ENCODE data around the gene PTH2R. TPM values are rescaled to one million over a fixed set of nuclear protein-coding genes. Genes with fewer than 3 reads are reported as not detected.

The PTH2R gene
- total RNA-seq, 2 donors from 2014 or later, result 0.37 TPM; not detected in 1

DNA sequence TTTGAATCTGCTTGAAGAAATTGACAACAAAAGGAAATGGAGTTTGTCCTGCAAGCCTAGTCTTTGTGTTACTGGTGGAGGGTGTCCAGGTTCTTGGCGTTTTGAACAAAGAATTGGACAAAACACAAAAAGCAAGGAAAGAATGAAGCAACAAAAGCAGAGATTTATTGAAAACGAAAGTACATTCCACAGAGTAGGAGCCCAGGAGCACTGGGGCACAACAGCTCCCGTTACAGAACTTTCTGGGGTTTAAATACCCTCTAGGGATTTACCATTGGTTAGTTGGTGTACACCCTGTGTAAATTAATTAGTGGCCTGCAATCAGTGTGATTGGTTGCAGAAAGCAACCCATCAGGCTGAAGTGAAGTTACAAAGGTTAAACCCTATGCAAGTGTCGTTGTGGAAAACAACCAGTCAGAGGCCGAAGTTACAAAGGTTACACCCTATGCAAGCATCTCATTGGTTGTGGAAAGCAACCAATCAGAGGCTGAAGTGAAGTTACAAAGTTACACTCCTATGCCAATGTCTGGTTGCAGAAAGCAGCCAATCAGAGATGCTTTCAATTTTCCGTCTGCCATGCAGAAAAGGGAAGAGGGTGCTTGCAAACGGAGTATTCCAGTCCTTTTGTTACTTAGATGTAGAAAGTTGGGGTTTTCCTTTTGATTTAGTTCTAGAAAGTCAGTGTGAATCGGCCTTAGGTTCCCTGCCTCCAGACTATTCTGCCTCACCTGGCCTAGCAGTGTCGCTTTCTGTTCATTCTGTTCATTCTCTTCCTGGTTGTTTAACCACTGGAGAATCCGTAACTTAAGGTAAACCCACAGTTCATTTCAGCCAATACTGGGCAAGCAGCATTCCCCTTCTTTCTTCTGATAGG is 47.6 kb upstream of the PTH2R start:
- Mint-ChIP-seq H3K27ac (no peak overlapping the region), H3K9me3 (peaks cover 3% of the 10 kb centered on the region), H3K4me1 (peaks cover 3% of the 10 kb centered on the region), H3K36me3 (ENCODE audit: low read depth) (peaks cover 41% of the 10 kb centered on the region), H3K27me3 (ENCODE audit: insufficient read depth) (no peaks in the 10 kb centered on the region), H3K4me3 (no peak overlapping the region)
- no peaks in the 10 kb centered on the region for H3K27me3 ChIP-seq (ENCODE audit: control insufficient read depth, insufficient read depth, low read length, poor library complexity, severe bottlenecking)
- no peak overlapping the region for H3K27ac ChIP-seq (ENCODE audit: low read depth, low read length)
- no peak overlapping the region for H3K4me3 ChIP-seq (ENCODE audit: low read length)
- DNase-seq, result no peak
- peaks cover 49% of the 10 kb centered on the region for H3K36me3 ChIP-seq (ENCODE audit: control insufficient read depth, insufficient read depth, low read length)
- H3K4me1 ChIP-seq (ENCODE audit: control insufficient read depth, insufficient read depth, low read length), result no peaks in the 10 kb centered on the region
- H3K9me3 ChIP-seq (ENCODE audit: control insufficient read depth, low read length), result no peaks in the 10 kb centered on the region
- no peak overlapping the region for H3K9ac ChIP-seq (ENCODE audit: extremely low read depth, low read length, poor library complexity, severe bottlenecking)
- 95% methylated on average over 9 to 10 of the region's 10 CpGs for WGBS, 2 experiments (ENCODE audit: insufficient coverage in 1 of 2, insufficient read length in 1 of 2)
- TF ChIP-seq, protein P1, sequence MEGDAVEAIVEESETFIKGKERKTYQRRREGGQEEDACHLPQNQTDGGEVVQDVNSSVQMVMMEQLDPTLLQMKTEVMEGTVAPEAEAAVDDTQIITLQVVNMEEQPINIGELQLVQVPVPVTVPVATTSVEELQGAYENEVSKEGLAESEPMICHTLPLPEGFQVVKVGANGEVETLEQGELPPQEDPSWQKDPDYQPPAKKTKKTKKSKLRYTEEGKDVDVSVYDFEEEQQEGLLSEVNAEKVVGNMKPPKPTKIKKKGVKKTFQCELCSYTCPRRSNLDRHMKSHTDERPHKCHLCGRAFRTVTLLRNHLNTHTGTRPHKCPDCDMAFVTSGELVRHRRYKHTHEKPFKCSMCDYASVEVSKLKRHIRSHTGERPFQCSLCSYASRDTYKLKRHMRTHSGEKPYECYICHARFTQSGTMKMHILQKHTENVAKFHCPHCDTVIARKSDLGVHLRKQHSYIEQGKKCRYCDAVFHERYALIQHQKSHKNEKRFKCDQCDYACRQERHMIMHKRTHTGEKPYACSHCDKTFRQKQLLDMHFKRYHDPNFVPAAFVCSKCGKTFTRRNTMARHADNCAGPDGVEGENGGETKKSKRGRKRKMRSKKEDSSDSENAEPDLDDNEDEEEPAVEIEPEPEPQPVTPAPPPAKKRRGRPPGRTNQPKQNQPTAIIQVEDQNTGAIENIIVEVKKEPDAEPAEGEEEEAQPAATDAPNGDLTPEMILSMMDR (conservative IDR thresholded peaks at IDR 0.05), result no peak

DNA sequence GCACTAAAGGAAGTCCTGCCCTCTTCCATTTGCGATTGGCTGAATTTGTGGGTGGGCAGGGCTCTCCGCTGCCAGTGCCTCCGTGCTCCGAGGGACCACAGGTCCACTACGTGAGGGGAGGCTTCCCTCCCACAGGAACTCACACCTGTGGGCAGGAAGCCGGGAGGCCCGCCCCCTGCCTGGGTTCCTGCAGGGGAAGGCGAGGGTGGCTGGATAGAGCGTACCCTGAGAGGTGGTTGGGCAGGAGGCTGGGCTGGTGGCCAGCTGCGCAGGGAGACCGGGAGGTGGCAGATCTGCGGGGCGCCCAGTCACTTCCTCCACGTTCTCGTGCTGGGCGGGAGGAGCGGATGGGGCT is 47.0 kb upstream of the PTH2R start:
- H3K27ac ChIP-seq (ENCODE audit: low read depth, low read length), result no peak overlapping the region
- Mint-ChIP-seq H3K27me3 (ENCODE audit: insufficient read depth) (no peaks in the 10 kb centered on the region), H3K4me3 (no peak overlapping the region), H3K4me1 (peaks cover 3% of the 10 kb centered on the region), H3K27ac (no peak overlapping the region), H3K9me3 (peaks cover 9% of the 10 kb centered on the region), H3K36me3 (ENCODE audit: low read depth) (peaks cover 36% of the 10 kb centered on the region)
- H3K4me3 ChIP-seq (ENCODE audit: low read length), result no peak overlapping the region
- peaks cover 43% of the 10 kb centered on the region for H3K36me3 ChIP-seq (ENCODE audit: control insufficient read depth, insufficient read depth, low read length)
- H3K9ac ChIP-seq (ENCODE audit: extremely low read depth, low read length, poor library complexity, severe bottlenecking), result no peak overlapping the region
- no peaks in the 10 kb centered on the region for H3K27me3 ChIP-seq (ENCODE audit: control insufficient read depth, insufficient read depth, low read length, poor library complexity, severe bottlenecking)
- peaks cover 4% of the 10 kb centered on the region for H3K9me3 ChIP-seq (ENCODE audit: control insufficient read depth, low read length)
- TF ChIP-seq, protein P1 (conservative IDR thresholded peaks at IDR 0.05), result no peak
- WGBS, 2 experiments (ENCODE audit: insufficient coverage in 1 of 2, insufficient read length in 1 of 2), result 95 to 97% methylated on average over 9 to 17 of the region's 17 CpGs
- H3K4me1 ChIP-seq (ENCODE audit: control insufficient read depth, insufficient read depth, low read length), result no peaks in the 10 kb centered on the region
- DNase-seq, result peak; percentile 81

DNA sequence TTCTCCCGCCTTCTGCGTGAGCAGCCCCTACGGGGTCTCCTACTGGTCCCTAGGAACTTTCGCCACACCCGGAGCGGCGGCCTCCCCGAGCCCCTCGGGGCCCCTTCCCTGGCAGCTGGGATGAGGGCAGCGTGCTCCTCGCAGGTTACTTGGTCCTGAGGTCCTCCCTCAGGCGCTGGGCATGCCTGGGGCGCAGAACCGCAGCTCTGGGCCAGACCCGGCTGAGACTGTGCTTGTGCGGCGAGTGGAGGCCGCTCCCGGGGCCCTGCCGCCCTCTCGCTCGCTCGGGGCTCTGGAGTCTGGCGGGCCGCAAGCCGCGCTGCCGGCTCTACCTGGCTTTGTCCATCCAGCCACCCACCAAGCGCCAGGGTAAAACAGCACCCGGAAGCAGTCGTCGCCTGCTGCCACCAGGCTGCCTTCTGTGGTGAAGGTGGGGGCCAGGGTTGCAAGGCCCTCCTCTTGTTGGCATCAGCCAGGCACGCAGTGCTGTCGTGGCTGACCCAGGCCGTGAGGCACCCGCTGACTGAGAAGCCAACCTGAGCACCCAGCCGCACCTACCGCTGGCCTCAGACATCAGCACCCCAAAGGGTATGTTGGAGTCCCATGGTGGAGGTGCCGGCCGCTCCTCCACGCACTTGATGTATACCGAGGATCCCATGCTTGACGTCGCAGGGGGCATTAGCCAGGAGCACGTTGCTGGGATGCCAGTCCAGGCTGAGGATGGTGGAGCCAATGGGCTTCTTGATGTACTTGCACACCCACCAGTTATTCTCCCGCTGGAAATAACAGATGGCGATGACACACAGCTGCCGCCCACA is 46.1 kb upstream of the PTH2R start:
- Mint-ChIP-seq H3K4me3 (no peak overlapping the region), H3K27me3 (ENCODE audit: insufficient read depth) (no peaks in the 10 kb centered on the region), H3K36me3 (ENCODE audit: low read depth) (peaks cover 31% of the 10 kb centered on the region), H3K27ac (no peak overlapping the region), H3K9me3 (peaks cover 16% of the 10 kb centered on the region), H3K4me1 (peaks cover 3% of the 10 kb centered on the region)
- DNase-seq, result peak; percentile 56
- WGBS, 2 experiments (ENCODE audit: insufficient coverage in 1 of 2, insufficient read length in 1 of 2), result 89 to 94% methylated on average over 35 to 48 of the region's 48 CpGs
- TF ChIP-seq, protein P1 (conservative IDR thresholded peaks at IDR 0.05), result no peak
- peaks cover 13% of the 10 kb centered on the region for H3K9me3 ChIP-seq (ENCODE audit: control insufficient read depth, low read length)
- no peak overlapping the region for H3K4me3 ChIP-seq (ENCODE audit: low read length)
- no peak overlapping the region for H3K27ac ChIP-seq (ENCODE audit: low read depth, low read length)
- H3K9ac ChIP-seq (ENCODE audit: extremely low read depth, low read length, poor library complexity, severe bottlenecking), result no peak overlapping the region
- peaks cover 34% of the 10 kb centered on the region for H3K36me3 ChIP-seq (ENCODE audit: control insufficient read depth, insufficient read depth, low read length)
- no peaks in the 10 kb centered on the region for H3K27me3 ChIP-seq (ENCODE audit: control insufficient read depth, insufficient read depth, low read length, poor library complexity, severe bottlenecking)
- no peaks in the 10 kb centered on the region for H3K4me1 ChIP-seq (ENCODE audit: control insufficient read depth, insufficient read depth, low read length)

Data from endodermal cell (in vitro differentiated cells).